Naive thymus-derived CD8-positive, alpha-beta T cell (primary cell): ENCODE measurements around the gene CCL20. TPM values are rescaled to one million over a fixed set of nuclear protein-coding genes. Genes with fewer than 3 reads are reported as not detected.
"Not testable (repeated sequence)": the region's sequence is repeated elsewhere in the genome, so short reads cannot be mapped to it uniquely, and the experiment has no call there.

Experiments
- ATAC-seq, 2 donors: fragments of 150-1000 bp; cut with Tn5 transposase in 1 of 2; sonication (Bioruptor Pico), chemical (Tn5 transposase) in 1 of 2; 1 replicate in 1 of 2; 2 replicates in 1 of 2; pipeline ENCODE4 v1.10.0; 2021; ENCODE audit warnings: mild to moderate bottlenecking in 2 of 2, moderate library complexity in 2 of 2
- POLR2A ChIA-PET: fragments of 350-600 bp; sonication (Branson Sonifier 250); formaldehyde crosslinking; loops from one replicate; lab custom pipeline; 2021; ENCODE audit warnings: antibody characterized with exemption; lab: Charles Lee
- DNase-seq, 10 donors: peaks; one replicate each; pipeline versions ENCODE4 v3.0.0 to v3.0.0-alpha.2; 2020 to 2022
- H3K27ac Mint-ChIP-seq, 10 donors: one replicate each; pipeline ENCODE4 v1.8.0; 2020 to 2022; ENCODE audit warnings: mild to moderate bottlenecking in 10 of 10, mixed read lengths in 10 of 10, moderate library complexity in 4 of 10, inconsistent platforms in 1 of 10
- H3K27me3 Mint-ChIP-seq, 5 donors: one replicate each; pipeline ENCODE4 v1.8.0; 2021 to 2022; ENCODE audit warnings: mixed read lengths in 5 of 5
- H3K36me3 Mint-ChIP-seq, 3 donors: one replicate each; pipeline ENCODE4 v1.8.0; 2020 to 2022; ENCODE audit warnings: mixed read lengths in 3 of 3, mild to moderate bottlenecking in 2 of 3, inconsistent platforms in 1 of 3
- H3K4me1 Mint-ChIP-seq, 4 donors: one replicate each; pipeline ENCODE4 v1.8.0; 2021 to 2022; ENCODE audit warnings: mixed read lengths in 4 of 4
- H3K4me3 Mint-ChIP-seq, 10 donors: one replicate each; pipeline ENCODE4 v1.8.0; 2020 to 2022; ENCODE audit warnings: mild to moderate bottlenecking in 10 of 10, mixed read lengths in 10 of 10, moderate library complexity in 6 of 10, inconsistent platforms in 1 of 10
- H3K9me3 Mint-ChIP-seq, 9 donors: one replicate each; pipeline ENCODE4 v1.8.0; 2020 to 2022; ENCODE audit warnings: mixed read lengths in 9 of 9, mild to moderate bottlenecking in 3 of 9, inconsistent platforms in 1 of 9, moderate library complexity in 1 of 9
- polyA plus RNA-seq, 3 donors: library from polyadenylated mRNA; unstranded; fragments of 300-500 nt; fragmentation: Illumina TruSeq; gene quantifications; one replicate each; pipeline ENCODE4 v1.2.3, GENCODE V29; 2021
- total RNA-seq, 8 experiments: library from RNA in 2 of 8; stranded (reverse) in 2 of 8; gene quantifications; one replicate each; pipeline ENCODE4 v1.2.3 and lab custom pipeline; 2021 to 2026

Gene CCL20
- total and polyA plus RNA-seq, 5 experiments from 2014 or later = not detected

GRCh38 chr2:227783404-227784138 lies 30.1 kb upstream of the CCL20 start:
- Mint-ChIP-seq H3K4me3 (peak overlapping the region; percentile 53 to 82 (median 76)), H3K27me3 (peaks cover 6 to 24% (median 21%) of the 10 kb centered on the region in 5 donors), H3K9me3 (no peaks in the 10 kb centered on the region), H3K27ac (peak overlapping the region in 7 of 10 donors; percentile 53 to 90 (median 67)), H3K4me1 (peaks cover 2 to 16% (median 11%) of the 10 kb centered on the region in 4 donors), H3K36me3 (no peaks in the 10 kb centered on the region)
- peak in 1 of 10 donors; percentile 8 for DNase-seq
- POLR2A ChIA-PET = no interaction called here
- ATAC-seq = peak; percentile 28 to 76

DNA sequence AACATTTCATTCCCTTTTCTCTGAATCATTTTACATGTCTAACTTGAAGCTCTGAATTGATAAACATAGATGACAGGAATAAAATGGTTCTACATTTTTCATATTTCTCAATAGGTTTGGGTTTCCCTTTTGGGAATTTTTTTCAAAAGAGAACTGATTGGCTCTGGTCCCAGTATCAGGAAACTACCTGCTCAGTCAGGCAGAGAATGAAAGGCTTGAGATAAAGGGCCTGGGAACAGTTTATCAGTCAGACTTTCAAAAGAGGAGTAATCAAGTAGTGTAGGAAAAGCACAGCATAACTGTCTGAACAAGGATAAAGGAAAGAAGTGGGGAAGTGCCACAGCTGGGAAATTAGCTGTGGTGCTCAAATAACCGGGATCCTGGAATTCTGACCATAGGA lies 28.3 kb upstream of the CCL20 start:
- Mint-ChIP-seq H3K9me3 (peaks cover 0 to 2% (median 0%) of the 10 kb centered on the region in 9 donors), H3K4me1 (peaks cover 2 to 16% (median 11%) of the 10 kb centered on the region in 4 donors), H3K27me3 (peaks cover 4 to 21% (median 19%) of the 10 kb centered on the region in 5 donors), H3K36me3 (no peaks in the 10 kb centered on the region), H3K4me3 (no peak overlapping the region), H3K27ac (no peak overlapping the region)
- ATAC-seq = no peak
- no peak for DNase-seq
- POLR2A ChIA-PET = no interaction called here

DNA sequence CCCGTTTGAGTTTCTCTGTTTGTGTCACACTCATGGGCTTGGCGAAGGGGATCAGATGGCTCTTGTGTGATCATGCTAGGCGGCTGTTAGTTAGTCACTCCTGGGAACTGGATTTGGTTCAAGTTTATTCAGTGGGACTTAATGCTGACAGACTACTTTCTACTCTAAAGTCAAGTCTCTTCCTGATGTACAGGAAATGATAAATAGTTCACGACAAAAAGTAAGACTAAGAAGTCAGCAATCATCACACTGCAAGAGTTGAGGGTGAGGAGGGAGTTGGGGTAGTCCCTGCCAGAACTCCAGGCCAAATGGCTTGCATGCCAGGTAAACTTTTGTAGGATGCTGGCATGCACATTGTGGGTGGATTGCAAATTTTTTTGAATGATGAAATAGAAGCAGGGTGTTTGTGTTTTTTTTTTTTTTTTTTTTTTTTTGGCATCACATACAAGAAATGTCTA lies 25.1 kb upstream of the CCL20 start:
- Mint-ChIP-seq H3K36me3 (no peaks in the 10 kb centered on the region), H3K9me3 (peaks cover 0 to 2% (median 0%) of the 10 kb centered on the region in 9 donors), H3K27me3 (peaks cover 3 to 26% (median 19%) of the 10 kb centered on the region in 5 donors), H3K4me3 (no peak overlapping the region), H3K27ac (no peak overlapping the region), H3K4me1 (peaks cover 0 to 7% (median 3%) of the 10 kb centered on the region in 4 donors)
- DNase-seq = no peak
- ATAC-seq = no peak
- POLR2A ChIA-PET = no interaction called here

DNA sequence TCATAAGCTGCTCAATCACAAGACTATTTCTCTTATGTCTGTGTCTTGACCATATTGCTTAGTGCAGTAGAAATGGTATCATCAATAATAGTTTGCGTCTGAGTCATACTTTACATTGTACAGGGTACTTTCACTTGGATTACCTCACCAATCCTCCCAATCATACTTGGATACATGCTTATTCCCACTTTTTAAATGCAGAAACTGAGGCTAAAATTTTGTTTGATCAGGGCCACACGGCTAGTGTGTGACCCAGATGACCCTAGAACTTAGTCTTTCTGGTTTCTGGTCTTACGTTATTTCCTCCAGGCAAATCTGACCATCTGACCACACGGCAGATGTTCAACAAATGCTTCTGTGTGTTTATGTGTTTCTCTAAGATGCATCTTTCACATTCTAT lies 23.8 kb upstream of the CCL20 start:
- Mint-ChIP-seq H3K36me3 (no peaks in the 10 kb centered on the region), H3K4me3 (no peak overlapping the region), H3K9me3 (peaks cover 0 to 2% (median 0%) of the 10 kb centered on the region in 9 donors), H3K4me1 (no peaks in the 10 kb centered on the region), H3K27ac (no peak overlapping the region), H3K27me3 (peaks cover 2 to 26% (median 19%) of the 10 kb centered on the region in 5 donors)
- ATAC-seq (no peak), DNase-seq (no peak)
- POLR2A ChIA-PET = no interaction called here

DNA sequence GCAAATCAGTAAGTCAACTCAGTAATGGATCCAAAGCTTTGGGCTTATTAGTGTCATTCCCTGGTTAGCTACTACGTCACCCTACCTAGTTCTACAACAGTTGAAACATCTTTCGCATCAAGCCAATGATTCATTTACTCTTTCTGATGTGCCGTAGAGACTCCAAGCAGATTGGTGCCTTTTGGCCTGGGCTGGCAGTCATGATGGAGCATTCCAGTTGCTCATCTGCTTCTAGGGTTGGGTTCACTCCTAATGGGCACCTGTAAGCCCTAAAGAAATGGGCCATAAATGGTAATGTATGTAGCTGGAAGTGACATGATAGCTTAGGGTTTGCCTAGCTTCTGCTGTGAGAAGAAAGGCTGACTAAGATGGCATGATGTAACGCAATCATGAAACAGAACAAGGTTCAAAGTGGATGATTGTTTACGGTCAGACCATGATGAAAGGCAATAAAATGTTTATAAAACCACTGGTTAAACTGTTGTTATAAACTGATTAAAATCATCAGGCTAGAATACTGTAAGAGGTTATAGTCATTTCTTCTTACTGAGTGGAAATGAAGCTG lies 20.4 kb upstream of the CCL20 start:
- H3K4me3 Mint-ChIP-seq = no peak overlapping the region
- DNase-seq (no peak), ATAC-seq (no peak)
- no peak overlapping the region for H3K27ac Mint-ChIP-seq
- peaks cover 0 to 2% (median 0%) of the 10 kb centered on the region in 9 donors for H3K9me3 Mint-ChIP-seq
- POLR2A ChIA-PET = no interaction called here
- H3K36me3 Mint-ChIP-seq = no peaks in the 10 kb centered on the region
- H3K27me3 Mint-ChIP-seq = peaks cover 2 to 21% (median 3%) of the 10 kb centered on the region in 5 donors
- H3K4me1 Mint-ChIP-seq = no peaks in the 10 kb centered on the region

DNA sequence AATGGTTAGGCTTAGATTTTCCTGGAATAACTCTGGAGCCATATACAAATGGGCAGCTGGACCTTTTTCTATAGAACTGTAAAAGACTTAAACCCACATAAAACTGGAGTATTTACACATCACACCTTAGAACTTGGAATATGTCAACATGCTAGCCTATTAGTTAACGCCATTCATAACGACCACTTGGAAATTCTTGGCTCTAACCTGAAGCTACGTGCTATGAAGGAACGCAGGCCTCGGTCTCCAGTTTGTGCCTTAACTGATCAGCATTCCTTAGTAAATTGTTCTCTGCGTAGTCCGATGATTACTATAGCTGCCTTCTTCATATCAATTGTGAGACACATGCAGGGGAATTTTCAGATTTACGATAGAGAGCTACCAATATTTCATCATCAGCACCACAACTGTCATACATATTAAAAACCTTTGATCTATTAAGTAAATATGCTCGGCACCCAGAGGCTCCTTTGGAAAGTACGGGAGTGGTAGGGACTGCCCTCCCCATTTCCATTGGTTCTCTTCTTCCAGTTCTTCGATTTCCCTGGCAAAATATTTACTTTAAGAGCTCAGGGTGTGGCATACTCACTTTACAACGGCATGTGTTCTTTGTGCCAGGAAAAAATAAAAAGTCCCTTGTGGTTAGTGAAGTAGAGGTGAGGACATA lies 17.5 kb upstream of the CCL20 start:
- H3K27me3 Mint-ChIP-seq = peaks cover 0 to 8% (median 2%) of the 10 kb centered on the region in 5 donors
- DNase-seq (no peak), ATAC-seq (no peak)
- H3K4me3 Mint-ChIP-seq = no peak overlapping the region
- no peak overlapping the region for H3K27ac Mint-ChIP-seq
- POLR2A ChIA-PET = no interaction called here
- H3K4me1 Mint-ChIP-seq = no peaks in the 10 kb centered on the region
- H3K9me3 Mint-ChIP-seq = no peaks in the 10 kb centered on the region
- H3K36me3 Mint-ChIP-seq = no peaks in the 10 kb centered on the region

- H3K9me3 Mint-ChIP-seq, ATAC-seq, POLR2A ChIA-PET, DNase-seq, H3K4me3 Mint-ChIP-seq, H3K4me1 Mint-ChIP-seq, H3K27ac Mint-ChIP-seq, H3K36me3 Mint-ChIP-seq: not testable (repeated sequence)
- peaks cover 0 to 11% (median 3%) of the 10 kb centered on the region in 5 donors for H3K27me3 Mint-ChIP-seq
Measured at GRCh38 chr2:227796768-227797167, 16.9 kb upstream of the CCL20 start.

GRCh38 chr2:227799202-227799601 lies 14.4 kb upstream of the CCL20 start:
- DNase-seq (no peak), ATAC-seq (no peak)
- POLR2A ChIA-PET = no interaction called here
- Mint-ChIP-seq H3K9me3 (peaks cover 0 to 1% (median 0%) of the 10 kb centered on the region in 9 donors), H3K4me1 (no peaks in the 10 kb centered on the region), H3K27me3 (peaks cover 0 to 7% (median 3%) of the 10 kb centered on the region in 5 donors), H3K36me3 (no peaks in the 10 kb centered on the region), H3K4me3 (no peak overlapping the region), H3K27ac (no peak overlapping the region)

DNA sequence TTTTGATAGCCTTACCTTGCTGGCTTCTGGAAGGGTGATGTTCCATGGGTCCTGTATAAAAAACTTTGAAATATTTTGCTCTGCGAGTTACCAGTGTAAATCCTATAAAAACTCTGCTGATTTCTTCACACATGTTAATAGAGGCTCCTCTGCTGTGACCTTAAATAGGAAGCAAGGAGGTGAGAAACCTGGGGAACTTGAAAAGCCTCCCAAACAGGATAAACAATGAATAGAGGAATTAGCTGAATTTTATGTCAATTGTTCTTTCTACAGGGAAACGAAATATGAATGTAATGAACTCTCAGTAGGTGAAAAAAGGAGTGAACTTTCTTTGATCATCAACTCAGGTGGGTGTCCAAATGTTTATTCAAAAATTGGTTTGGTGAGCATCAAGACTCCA lies 10.8 kb upstream of the CCL20 start:
- DNase-seq (no peak), ATAC-seq (no peak)
- POLR2A ChIA-PET = no interaction called here
- Mint-ChIP-seq H3K4me1 (peaks cover 0 to 12% (median 4%) of the 10 kb centered on the region in 4 donors), H3K36me3 (peaks cover 0 to 4% (median 0%) of the 10 kb centered on the region in 3 donors), H3K4me3 (no peak overlapping the region), H3K9me3 (peaks cover 0 to 4% (median 0%) of the 10 kb centered on the region in 9 donors), H3K27ac (no peak overlapping the region), H3K27me3 (peaks cover 0 to 9% (median 3%) of the 10 kb centered on the region in 5 donors)

DNA sequence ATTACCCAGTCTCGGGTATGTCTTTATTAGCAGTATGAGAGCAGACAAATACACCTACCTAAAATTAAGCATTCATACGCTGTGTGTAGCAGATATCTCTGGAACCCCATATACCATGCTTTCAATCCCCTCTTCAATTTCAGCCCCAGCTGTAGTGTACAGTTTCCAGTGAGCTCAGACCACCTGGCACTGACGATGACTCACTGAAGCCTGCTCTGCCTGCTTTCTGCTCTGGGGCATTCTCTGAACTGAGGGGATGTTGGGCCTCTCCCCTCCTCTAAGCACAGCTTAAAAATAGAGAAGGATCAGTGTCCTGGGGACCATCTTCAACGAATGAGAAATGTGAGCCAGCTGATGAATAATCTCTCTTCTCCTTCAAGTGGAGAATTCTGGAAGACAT lies 8.7 kb upstream of the CCL20 start:
- Mint-ChIP-seq H3K9me3 (peaks cover 0 to 4% (median 0%) of the 10 kb centered on the region in 9 donors), H3K36me3 (peaks cover 0 to 4% (median 0%) of the 10 kb centered on the region in 3 donors), H3K4me3 (no peak overlapping the region), H3K27me3 (peaks cover 0 to 11% (median 3%) of the 10 kb centered on the region in 5 donors), H3K4me1 (peaks cover 0 to 12% (median 4%) of the 10 kb centered on the region in 4 donors), H3K27ac (peak overlapping the region in 2 of 10 donors; percentile 47 to 68)
- DNase-seq (no peak), ATAC-seq (no peak)
- POLR2A ChIA-PET = no interaction called here

GRCh38 chr2:227805578-227805977 lies 8.1 kb upstream of the CCL20 start:
- peaks cover 0 to 12% (median 4%) of the 10 kb centered on the region in 4 donors for H3K4me1 Mint-ChIP-seq
- POLR2A ChIA-PET = no interaction called here
- peak overlapping the region in 8 of 10 donors; percentile 27 to 75 (median 61) for H3K4me3 Mint-ChIP-seq
- peak overlapping the region in 2 of 10 donors; percentile 47 to 68 for H3K27ac Mint-ChIP-seq
- H3K27me3 Mint-ChIP-seq = peaks cover 0 to 10% (median 5%) of the 10 kb centered on the region in 5 donors
- peaks cover 0 to 4% (median 0%) of the 10 kb centered on the region in 9 donors for H3K9me3 Mint-ChIP-seq
- DNase-seq = no peak
- peak in 1 of 2 donors; percentile 53 for ATAC-seq
- H3K36me3 Mint-ChIP-seq = peaks cover 0 to 4% (median 0%) of the 10 kb centered on the region in 3 donors

DNA sequence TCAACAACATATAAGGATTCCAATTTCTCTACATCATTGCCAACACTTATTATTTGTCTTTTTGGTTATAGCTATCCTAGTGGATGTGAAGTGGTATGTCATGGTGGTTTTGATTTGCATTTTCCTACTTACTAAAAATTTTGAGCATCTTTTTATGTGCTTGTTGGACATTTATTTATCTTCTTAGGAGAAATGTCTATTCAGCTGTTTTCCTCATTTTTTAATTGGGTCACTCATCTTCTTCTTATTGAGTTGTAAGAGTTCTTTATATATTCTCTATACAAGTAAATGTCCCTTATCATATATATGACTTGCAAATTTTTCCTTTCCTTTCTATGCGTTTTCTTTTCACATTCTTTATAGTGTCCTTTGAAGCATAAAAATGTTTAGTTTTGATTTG lies 4.7 kb upstream of the CCL20 start:
- POLR2A ChIA-PET = no interaction called here
- Mint-ChIP-seq H3K27ac (no peak overlapping the region), H3K4me3 (no peak overlapping the region), H3K27me3 (peaks cover 2 to 20% (median 7%) of the 10 kb centered on the region in 5 donors), H3K4me1 (peaks cover 0 to 12% (median 5%) of the 10 kb centered on the region in 4 donors), H3K9me3 (peaks cover 0 to 4% (median 0%) of the 10 kb centered on the region in 9 donors), H3K36me3 (peaks cover 0 to 7% (median 0%) of the 10 kb centered on the region in 3 donors)
- DNase-seq (no peak), ATAC-seq (no peak)
